BLaER1 treated with 17β-estradiol and CSF1 and Interleukin-3, amounts not matched to agents 10 nM and 100 nM (cell line): ENCODE data around the gene VPS8.

Source experiments
- H3K27ac ChIP-seq, 11 experiments: shearing (Covaris generic); formaldehyde crosslinking; 2 replicates each; pipeline ENCODE4 v1.8.1; 2022
- H3K27me3 ChIP-seq, 11 experiments: shearing (Covaris generic); formaldehyde crosslinking; 2 replicates each; pipeline ENCODE4 v1.8.1; 2022
- H3K36me3 ChIP-seq, 11 experiments: shearing (Covaris generic); formaldehyde crosslinking; 2 replicates each; pipeline ENCODE4 v1.8.1; 2022
- H3K4me1 ChIP-seq, 10 experiments: shearing (Covaris generic); formaldehyde crosslinking; 2 replicates each; pipeline ENCODE4 v1.8.1; 2022
- H3K4me2 ChIP-seq, 11 experiments: shearing (Covaris generic); formaldehyde crosslinking; 2 replicates each; pipeline ENCODE4 v1.8.1; 2022
- H3K4me3 ChIP-seq, 10 experiments: shearing (Covaris generic); formaldehyde crosslinking; 2 replicates each; pipeline ENCODE4 v1.8.1; 2022
- H3K9ac ChIP-seq, 11 experiments: shearing (Covaris generic); formaldehyde crosslinking; 2 replicates each; pipeline ENCODE4 v1.8.1; 2022
- H3K9me3 ChIP-seq, 11 experiments: shearing (Covaris generic); formaldehyde crosslinking; replicated peaks in 1 of 11; 2 replicates each; pipeline ENCODE4 v1.8.1; 2022
- H4K20me1 ChIP-seq, 11 experiments: shearing (Covaris generic); formaldehyde crosslinking; 2 replicates each; pipeline ENCODE4 v1.8.1; 2022
- Cebpa-rat ChIP-seq, 11 experiments: shearing (Covaris generic); IDR thresholded peaks; 2 replicates each; pipeline ENCODE4 v1.8.1; 2022

Gene VPS8

DNA sequence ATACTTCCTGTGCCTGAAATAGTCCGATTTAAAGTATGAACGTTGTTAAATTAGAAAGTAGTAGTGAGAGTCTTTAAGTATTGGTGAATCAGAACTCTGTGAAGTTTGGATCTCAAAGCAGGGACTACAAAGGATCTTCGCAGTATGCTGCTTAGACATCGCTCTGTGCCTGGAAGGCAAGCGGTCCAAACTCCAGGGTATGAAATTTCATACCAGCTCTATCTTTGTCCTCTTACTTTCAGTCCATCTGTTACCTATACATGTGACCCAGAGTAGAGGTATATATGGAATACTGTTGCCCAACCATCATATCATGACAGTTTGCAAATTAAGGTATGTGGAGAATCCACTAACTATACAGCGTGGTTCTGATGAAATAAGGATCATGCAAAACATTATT, 34.5 kb downstream of the VPS8 start:
- Histone ChIP-seq H3K4me2 (no peak overlapping the region), H4K20me1 (0 out of 22 replicates have a peak, but pooled peaks cover 0 to 3% (median 0%) of the 10 kb centered on the region in 11 experiments), H3K4me3 (no peak overlapping the region), H3K9me3 (no peaks in the 10 kb centered on the region), H3K9ac (no peak overlapping the region), H3K27me3 (no peaks in the 10 kb centered on the region), H3K36me3 (peaks cover under 1 to 77% (median 19%) of the 10 kb centered on the region in 11 experiments; a peak in 16 of 22 replicates), H3K4me1 (no peaks in the 10 kb centered on the region), H3K27ac (no peak overlapping the region)
- no peak for TF ChIP-seq Cebpa-rat (IDR thresholded peaks at IDR 0.05)

DNA sequence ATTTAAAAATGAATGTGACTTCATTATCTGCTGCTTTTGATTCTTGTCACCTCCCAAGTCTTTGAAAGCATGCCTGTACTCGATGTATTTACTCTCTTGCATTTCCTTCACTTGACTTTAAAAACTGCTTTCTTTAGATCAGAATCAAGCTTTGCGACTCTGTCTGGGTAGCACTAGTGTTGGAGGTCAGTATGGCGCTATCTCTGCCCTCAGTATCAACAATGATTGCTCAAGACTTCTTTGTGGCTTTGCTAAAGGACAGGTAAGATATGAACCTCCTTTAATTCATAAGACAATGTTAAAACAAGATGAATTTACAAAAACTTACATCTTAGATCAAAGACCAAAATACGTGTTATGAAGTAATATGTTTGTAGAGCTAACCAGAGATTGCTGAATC, 37.0 kb downstream of the VPS8 start:
- Histone ChIP-seq H3K36me3 (peaks cover 21 to 85% (median 39%) of the 10 kb centered on the region in 11 experiments), H3K9ac (no peak overlapping the region), H3K4me3 (no peak overlapping the region), H3K27ac (no peak overlapping the region), H3K27me3 (no peaks in the 10 kb centered on the region), H3K9me3 (no peaks in the 10 kb centered on the region), H3K4me2 (no peak overlapping the region), H4K20me1 (no peaks in the 10 kb centered on the region), H3K4me1 (no peaks in the 10 kb centered on the region)
- TF ChIP-seq Cebpa-rat (IDR thresholded peaks at IDR 0.05), result no peak

DNA sequence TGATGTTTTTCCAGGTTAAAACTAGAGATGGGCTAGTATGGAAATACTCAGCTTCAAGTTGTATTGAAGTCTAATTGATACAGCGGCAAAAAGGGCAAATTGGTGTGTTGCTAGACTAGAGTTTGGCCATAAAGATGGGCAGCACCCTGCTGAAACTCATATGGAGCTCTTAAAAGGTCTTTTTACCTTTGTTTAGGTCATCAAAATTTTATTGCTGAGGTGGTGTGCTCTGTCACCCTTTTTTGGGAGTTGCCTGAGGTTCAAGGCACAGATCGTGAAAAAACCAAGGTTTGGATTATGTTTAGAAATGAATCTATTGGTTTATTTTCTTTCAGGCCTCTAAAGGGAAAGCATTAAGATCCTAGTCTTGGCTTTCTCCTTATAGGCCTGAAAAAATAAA, 38.2 kb downstream of the VPS8 start:
- Histone ChIP-seq H3K4me2 (no peak overlapping the region), H3K9ac (no peak overlapping the region), H4K20me1 (0 out of 22 replicates have a peak, but pooled peaks cover 0 to 4% (median 0%) of the 10 kb centered on the region in 11 experiments), H3K9me3 (no peaks in the 10 kb centered on the region), H3K27me3 (no peaks in the 10 kb centered on the region), H3K4me1 (no peaks in the 10 kb centered on the region), H3K27ac (no peak overlapping the region), H3K4me3 (no peak overlapping the region), H3K36me3 (peaks cover 32 to 85% (median 50%) of the 10 kb centered on the region in 11 experiments)
- no peak for TF ChIP-seq Cebpa-rat (IDR thresholded peaks at IDR 0.05)

GRCh38 chr3:184857099-184857498, 45.1 kb downstream of the VPS8 start:
- Histone ChIP-seq H3K4me1 (no peaks in the 10 kb centered on the region), H3K27ac (no peak overlapping the region), H4K20me1 (peaks cover 0 to 4% (median 0%) of the 10 kb centered on the region in 11 experiments; a peak in 2 of 22 replicates), H3K4me3 (no peak overlapping the region), H3K4me2 (no peak overlapping the region), H3K9me3 (0 out of 22 replicates have a peak, but pooled peaks cover 0 to 4% (median 0%) of the 10 kb centered on the region in 11 experiments), H3K9ac (no peak overlapping the region), H3K36me3 (peaks cover 55 to 100% (median 84%) of the 10 kb centered on the region in 11 experiments), H3K27me3 (no peaks in the 10 kb centered on the region)
- no peak for TF ChIP-seq Cebpa-rat (IDR thresholded peaks at IDR 0.05)

DNA sequence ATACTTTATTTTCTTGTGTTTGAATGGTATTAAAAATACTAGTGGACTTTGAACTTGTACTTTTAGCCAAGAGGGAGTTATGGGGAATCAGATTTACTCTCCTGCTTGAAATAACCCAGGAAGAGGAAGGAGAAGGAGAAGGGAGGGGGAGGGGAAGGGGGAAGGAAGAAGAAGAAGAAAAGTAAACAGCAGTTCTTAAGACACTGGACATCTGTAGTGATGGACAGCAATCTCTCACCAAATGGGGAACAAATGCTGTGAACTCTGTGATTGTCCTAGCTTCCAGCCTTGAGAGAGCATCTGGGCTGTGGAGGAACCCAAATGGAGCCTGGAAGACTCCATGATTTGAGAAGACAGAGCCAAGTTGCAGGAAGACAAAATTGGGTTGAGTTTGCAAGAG, 52.0 kb downstream of the VPS8 start:
- H3K4me2 ChIP-seq, result peak overlapping the region in 2 of 11 experiments; percentile 21 to 65; a peak in 5 of 22 replicates
- TF ChIP-seq Cebpa-rat (IDR thresholded peaks at IDR 0.05), result no peak

DNA sequence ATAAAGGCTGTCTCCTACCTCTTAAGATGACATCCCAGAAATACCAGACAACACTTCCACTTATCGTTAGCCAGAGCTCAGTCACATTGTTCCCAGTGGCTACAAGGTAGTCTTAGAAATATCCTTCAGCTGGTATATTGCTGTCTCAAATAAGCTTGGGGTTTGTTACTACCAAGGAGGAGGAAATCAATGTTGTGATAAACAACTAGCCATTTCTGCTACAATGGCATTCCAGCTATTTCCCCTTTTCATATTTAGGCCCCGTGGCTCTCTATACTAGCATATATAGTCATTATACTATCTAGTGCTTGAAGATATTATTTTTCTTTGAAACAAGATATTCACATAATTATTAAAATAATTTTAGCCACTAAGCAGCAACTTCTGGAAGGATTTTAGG, 56.5 kb downstream of the VPS8 start:
- no peak overlapping the region for H3K9ac ChIP-seq
- no peaks in the 10 kb centered on the region for H3K9me3 ChIP-seq
- no peak for TF ChIP-seq Cebpa-rat (IDR thresholded peaks at IDR 0.05)
- no peak overlapping the region; a peak in 1 of 22 replicates for H3K27ac ChIP-seq
- H3K4me3 ChIP-seq, result no peak overlapping the region
- peak overlapping the region in 1 of 11 experiments; percentile 3; a peak in 1 of 22 replicates for H3K4me2 ChIP-seq
- H3K27me3 ChIP-seq, result no peaks in the 10 kb centered on the region
- H3K36me3 ChIP-seq, result peaks cover 52 to 100% (median 69%) of the 10 kb centered on the region in 11 experiments
- peaks cover 0 to 21% (median 0%) of the 10 kb centered on the region in 10 experiments; a peak in 6 of 20 replicates for H3K4me1 ChIP-seq
- H4K20me1 ChIP-seq, result peaks cover 0 to 5% (median 0%) of the 10 kb centered on the region in 11 experiments; a peak in 1 of 22 replicates

More for the DNA sequence above, 52.0 kb downstream of the VPS8 start:
- Histone ChIP-seq H3K27me3 (no peaks in the 10 kb centered on the region), H4K20me1 (no peaks in the 10 kb centered on the region; a peak in 1 of 22 replicates), H3K4me3 (no peak overlapping the region), H3K27ac (peak overlapping the region in 2 of 11 experiments; percentile 1 to 10; a peak in 1 of 22 replicates), H3K9ac (no peak overlapping the region), H3K4me1 (peaks cover 0 to 24% (median 0%) of the 10 kb centered on the region in 10 experiments; a peak in 6 of 20 replicates), H3K36me3 (peaks cover 51 to 100% (median 82%) of the 10 kb centered on the region in 11 experiments), H3K9me3 (no peaks in the 10 kb centered on the region)

DNA sequence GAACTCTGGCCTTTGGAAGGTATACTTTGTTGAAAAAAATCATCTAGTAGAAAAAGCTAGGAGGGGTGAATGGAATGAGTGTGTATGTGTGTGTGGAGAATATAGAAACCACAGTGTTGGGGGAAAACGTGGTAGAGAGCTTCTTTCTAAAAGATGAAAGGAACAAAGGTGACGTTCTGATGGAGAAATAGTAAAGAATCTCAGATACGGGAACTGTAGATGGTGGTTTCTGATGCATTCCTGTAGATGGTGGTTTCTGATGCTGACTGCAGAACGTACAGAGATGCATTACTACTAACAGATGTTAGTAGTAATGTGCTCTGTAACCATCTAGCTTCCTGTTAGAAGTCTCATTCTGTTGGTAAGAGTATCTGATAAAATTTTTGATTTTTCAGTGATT, 60.2 kb downstream of the VPS8 start:
- no peak overlapping the region for H3K4me3 ChIP-seq
- H3K9ac ChIP-seq, result no peak overlapping the region
- no peak overlapping the region for H3K4me2 ChIP-seq
- TF ChIP-seq Cebpa-rat (IDR thresholded peaks at IDR 0.05), result no peak
- H3K4me1 ChIP-seq, result peaks cover 0 to 9% (median 0%) of the 10 kb centered on the region in 10 experiments; a peak in 1 of 20 replicates
- H3K27ac ChIP-seq, result no peak overlapping the region
- peaks cover 28 to 100% (median 47%) of the 10 kb centered on the region in 11 experiments for H3K36me3 ChIP-seq
- no peaks in the 10 kb centered on the region for H3K27me3 ChIP-seq
- H4K20me1 ChIP-seq, result peaks cover 0 to 17% (median 0%) of the 10 kb centered on the region in 11 experiments; a peak in 2 of 22 replicates
- no peaks in the 10 kb centered on the region for H3K9me3 ChIP-seq

DNA sequence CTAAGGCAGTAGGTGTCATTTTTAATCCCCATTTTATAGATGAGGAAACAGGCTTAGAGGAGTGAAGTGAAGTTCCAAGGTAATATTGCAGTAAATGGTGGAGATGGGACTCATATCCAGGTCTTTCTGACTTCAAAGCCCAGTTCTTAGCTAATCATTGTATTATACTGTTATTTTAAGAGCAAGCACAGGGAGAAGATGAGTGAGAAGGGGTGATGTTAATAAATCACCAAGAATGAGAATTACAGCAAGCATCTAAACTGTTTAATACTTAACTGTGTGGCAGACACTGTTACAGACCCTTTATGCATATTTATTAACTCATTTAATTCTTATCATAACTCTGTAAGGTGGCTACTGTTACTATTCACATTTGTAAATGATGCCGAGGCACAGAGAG, 61.2 kb downstream of the VPS8 start:
- Histone ChIP-seq H4K20me1 (peaks cover 0 to 17% (median 0%) of the 10 kb centered on the region in 11 experiments; a peak in 2 of 22 replicates), H3K4me1 (peaks cover 0 to 6% (median 0%) of the 10 kb centered on the region in 10 experiments; a peak in 1 of 20 replicates), H3K27me3 (no peaks in the 10 kb centered on the region), H3K4me3 (no peak overlapping the region), H3K9ac (no peak overlapping the region), H3K9me3 (no peaks in the 10 kb centered on the region), H3K4me2 (no peak overlapping the region), H3K36me3 (peaks cover 24 to 100% (median 44%) of the 10 kb centered on the region in 11 experiments), H3K27ac (no peak overlapping the region)
- no peak for TF ChIP-seq Cebpa-rat (IDR thresholded peaks at IDR 0.05)

- no peak overlapping the region for H3K4me2 ChIP-seq
- no peaks in the 10 kb centered on the region for H3K9me3 ChIP-seq
- no peak for TF ChIP-seq Cebpa-rat (IDR thresholded peaks at IDR 0.05)
- no peak overlapping the region for H3K27ac ChIP-seq
- peaks cover 8 to 100% (median 32%) of the 10 kb centered on the region in 11 experiments; a peak in 21 of 22 replicates for H3K36me3 ChIP-seq
- no peaks in the 10 kb centered on the region for H3K27me3 ChIP-seq
- H3K4me1 ChIP-seq, result no peaks in the 10 kb centered on the region
- H3K9ac ChIP-seq, result no peak overlapping the region
- no peak overlapping the region for H3K4me3 ChIP-seq
- H4K20me1 ChIP-seq, result peaks cover 0 to 31% (median 0%) of the 10 kb centered on the region in 11 experiments; a peak in 2 of 22 replicates
Observed at GRCh38 chr3:184874709-184875644, 63.0 kb downstream of the VPS8 start.
